ENCODE data around the gene CSNK1D.

CSNK1D gene

DNA sequence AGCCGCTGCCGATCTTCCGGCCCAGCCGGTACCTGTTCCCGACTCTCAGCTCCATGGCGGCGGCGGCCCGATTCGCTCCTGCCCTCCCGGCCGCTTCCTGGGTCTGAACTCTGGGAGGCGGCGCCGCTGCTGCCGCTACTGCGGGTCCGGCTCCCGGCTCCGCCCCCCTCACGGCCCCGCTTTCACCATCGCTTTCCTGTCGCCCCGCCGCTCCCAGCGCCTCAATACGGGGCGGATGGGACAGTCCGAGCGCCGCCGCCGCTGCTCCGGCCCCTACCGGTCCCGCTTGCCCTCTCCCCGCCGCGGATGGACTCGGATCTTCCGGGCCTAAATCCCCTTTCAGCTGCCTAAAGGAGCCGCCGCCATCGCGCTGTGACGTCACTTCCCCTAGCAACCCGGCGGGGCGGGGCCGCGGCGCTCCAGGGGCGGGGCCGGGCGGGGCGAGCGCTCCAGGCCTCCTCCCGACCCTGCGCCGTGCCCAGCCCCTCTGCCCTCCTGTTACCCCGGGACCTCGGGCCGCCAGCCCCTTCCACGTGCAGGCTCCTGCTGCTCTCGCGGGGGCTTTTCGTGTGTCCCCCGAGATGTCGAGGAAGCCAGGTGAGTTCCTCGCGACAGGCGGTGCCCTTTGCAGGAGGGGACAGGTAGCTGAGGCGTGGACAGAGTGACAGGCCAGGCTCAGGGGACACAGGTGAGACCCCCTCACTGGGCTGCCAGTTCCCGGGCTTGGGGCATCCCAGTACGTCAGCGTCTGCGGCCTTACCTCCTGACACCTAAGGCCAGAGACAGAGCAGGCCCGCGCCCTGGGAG, at the start of gene CSNK1D:
Gene CSNK1D (minus strand): TSS at position 374 of the 807 bp plus-strand sequence. CDS start 319 bp downstream, at position 55.
- DNase-seq (ENCODE audit: low read depth, low spot score), result no peak

DNA sequence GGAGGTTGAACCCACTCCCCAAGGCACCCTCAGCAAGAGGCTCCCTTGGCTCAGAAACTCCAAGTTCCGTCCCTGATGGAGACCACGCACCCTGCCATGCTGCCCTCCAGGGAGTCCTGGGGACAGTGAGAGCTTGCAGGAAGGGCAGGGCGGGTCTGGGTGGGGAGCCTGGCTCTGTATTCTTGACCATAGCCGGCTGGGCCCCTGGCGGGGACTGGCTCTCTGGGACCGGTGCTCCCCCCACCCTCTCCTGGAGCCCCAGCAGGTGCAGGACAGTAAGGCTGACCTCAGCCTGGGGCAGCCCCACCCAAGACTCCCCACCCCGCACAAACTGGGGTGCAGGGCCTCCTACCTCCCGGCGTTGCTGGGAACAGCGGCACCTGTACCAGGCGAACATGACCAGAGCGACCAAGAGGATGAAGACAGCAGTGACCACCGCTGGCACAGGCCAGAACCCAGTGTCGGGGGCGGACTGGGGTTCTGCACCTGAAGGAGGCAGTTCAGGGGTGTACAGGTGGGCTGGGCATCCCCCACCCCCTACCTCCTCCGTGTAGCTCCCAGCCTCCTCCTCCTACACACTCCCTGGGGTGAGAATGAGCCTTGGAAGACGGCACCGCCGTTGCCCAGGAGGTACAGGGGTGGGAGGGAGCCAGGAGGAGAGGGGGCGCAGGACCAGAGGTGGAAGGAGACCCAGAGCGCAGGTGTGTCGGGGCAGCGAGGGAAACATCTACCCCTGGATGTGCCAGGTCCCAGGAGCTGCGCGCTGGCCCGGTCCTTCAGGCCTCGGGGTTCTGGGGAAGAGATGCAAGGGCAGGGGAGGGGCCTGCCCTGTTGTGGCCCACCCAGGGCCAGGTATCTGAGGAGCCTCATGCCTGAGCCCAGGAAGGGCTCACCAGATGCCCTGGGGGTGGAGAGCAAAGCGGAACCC, 49.3 kb upstream of the CSNK1D start:
- DNase-seq (ENCODE audit: low read depth, low spot score), result no peak

DNA sequence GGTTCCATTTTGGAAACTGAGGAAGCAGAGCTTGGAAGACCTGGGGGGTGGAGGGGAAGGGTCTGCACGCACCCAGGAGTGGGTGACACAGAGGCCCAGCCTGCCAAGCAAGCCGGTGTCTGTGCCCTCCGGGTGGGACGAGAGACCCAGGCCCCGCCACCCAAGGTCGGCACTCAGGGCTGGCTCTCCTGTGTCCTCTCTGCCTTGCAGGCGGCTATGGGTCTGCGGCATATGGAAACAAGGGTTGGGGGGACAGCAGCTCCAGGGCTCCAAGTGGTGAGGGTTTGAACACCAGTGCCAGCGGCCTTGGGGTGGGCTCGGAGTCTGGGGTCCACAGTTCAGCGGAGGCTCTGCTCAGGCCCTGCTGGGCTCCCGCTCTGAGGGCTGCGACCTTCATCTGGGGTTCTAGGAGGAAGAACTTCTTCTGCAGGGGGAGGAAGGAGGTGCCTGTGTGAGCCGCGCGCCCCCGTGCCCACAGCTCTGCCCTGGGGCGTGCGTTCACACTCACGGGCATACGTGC, 48.5 kb upstream of the CSNK1D start:
- no peak for DNase-seq (ENCODE audit: low read depth, low spot score)

DNA sequence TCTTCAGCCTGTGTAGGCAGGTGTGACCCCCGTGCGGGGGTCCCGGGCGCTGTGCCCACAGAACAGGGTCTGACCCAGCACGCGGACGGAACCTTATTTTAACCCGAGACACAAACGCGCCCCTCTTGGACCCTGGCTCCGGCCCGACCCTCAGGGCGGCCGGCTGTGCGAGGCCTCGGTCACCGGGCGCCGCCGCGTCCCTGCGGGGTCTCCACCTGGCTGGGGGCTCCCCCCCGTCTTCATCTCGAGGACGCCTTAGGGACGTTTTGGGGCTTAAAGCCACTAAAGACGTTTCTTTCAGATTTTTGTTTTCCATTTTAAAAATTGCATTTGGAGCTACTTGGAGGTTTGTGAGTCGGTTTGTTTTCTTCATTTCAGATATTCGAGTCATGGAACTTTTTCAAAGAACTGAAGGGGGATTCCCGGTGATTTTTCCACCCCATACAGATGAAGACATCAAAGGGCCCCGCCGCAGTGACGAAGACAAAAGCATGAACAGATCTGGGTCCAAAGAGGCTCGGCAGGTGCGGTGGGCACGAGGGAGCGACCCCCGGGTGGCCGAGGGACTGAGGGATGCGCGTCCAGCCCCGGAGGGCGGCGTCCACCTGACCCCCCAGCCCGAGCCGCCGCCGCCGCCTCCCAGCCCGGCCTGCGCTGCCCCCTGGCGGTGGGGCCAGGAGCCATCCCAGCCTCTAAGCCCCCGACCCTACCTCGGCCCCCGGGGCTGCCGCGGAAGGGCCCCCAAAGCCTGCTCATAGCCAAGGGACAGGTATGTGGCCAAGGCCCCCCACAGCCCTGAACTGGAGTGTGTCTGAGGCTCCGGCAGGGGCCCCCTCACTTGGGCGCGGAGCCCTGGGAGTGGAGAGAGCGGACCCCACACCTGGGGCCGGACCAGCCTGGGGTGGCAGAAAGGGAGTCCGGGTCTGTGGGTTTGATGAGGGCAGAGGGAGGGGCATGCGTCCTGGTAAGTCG, 47.7 kb upstream of the CSNK1D start:
- DNase-seq (ENCODE audit: low read depth, low spot score), result no peak

DNA sequence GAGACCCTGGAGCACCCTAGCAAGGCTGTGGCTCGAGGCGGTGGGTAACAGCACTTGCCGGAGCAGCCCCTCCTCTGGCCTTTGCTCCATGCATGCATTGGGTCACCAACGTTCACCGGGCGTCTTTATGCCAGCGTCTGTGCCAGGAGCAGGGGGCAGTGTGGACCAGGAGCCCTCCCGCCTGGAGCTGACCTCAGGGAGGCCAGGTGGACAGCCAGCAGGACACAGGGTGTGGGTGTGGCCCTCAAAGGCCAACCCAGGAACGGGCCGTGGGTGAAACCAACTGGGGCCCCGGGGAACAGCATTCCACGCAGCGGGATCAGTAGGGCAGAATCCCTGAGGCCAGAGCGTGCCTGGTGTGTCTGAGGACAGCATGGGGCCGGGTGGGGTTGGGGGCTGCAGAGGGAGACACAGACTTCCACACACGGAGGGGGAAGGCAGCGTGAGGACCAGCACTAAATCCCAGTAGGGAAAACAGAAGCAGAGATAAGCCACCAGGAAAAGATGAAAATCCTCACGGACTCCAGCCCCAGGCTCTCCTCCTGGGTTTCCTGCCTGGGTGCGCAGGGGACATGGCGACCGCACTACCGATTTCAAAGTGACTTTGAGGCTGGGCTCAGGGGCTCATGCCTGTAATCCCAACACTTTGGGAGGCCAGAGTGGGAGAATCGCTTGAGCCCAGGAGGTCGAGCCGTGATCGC, 46.8 kb upstream of the CSNK1D start:
- no peak for DNase-seq (ENCODE audit: low read depth, low spot score)

DNA sequence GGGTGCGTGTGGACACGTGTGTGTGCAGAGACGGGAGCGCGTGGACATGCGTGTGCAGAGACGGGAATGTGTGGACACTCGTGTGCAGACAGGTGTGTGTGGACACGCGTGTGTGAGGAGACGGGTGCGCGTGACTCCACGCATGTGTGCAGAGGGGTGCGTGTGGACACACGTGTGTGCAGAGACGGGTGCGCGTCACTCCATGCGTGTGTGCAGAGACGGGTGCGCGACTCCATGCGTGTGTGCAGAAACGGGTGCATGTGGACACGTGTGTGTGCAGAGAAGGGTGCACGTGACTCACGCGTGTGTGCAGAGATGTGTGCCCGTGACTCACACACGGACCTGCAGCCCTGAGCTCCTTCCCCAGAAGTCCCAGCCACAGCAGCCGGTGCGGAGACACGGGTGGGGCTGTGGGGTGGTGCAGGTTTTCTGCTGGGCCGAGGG, 46.1 kb upstream of the CSNK1D start:
- DNase-seq (ENCODE audit: low read depth, low spot score), result no peak

DNA sequence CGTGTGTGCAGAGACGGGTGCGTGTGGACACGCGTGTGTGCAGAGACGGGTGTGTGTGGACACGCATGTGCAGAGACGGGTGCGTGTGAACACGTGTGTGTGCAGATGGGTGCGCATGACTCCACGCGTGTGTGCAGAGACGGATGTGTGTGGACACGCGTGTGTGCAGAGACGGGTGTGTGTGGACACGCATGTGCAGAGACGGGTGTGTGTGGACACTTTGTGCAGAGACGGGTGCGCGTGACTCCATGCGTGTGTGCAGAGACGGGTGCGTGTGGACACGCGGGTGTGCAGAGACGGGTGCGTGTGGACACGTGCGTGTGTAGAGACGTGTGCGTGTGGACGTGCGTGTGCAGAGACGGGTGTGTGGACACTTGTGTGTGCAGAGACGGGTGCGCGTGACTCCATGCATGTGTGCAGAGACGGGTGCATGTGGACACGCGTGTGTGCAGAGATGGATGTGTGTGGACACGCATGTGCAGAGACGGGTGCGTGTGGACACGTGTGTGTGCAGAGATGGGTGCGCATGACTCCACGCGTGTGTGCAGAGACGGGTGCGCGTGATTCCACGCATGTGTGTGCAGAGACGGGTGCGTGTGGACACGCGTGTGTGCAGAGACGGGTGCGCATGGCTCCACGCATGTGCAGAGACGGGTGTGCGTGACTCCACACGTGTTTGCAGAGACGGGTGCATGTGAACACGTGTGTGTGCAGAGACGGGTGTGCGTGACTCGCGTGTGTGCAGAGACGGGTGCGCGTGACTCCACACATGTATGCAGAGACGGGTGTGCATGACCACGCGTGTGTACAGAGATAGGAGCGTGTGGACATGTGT, 45.5 kb upstream of the CSNK1D start:
- DNase-seq (ENCODE audit: low read depth, low spot score), result no peak

DNA sequence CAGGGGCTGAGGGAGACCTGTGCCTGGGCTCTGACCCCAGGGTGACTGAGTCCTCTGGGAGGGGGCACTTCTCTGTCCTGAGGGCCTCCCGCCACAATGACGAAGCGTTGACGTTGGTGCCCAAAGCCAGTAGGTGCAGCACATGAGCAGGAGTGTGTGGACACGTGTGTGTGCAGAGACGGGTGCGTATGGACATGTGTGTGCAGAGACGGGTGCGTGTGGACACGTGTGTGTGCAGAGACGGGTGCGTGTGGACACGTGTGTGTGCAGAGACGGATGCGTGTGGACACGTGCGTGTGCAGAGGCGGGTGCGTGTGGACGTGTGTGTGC, 44.6 kb upstream of the CSNK1D start:
- no peak for DNase-seq (ENCODE audit: low read depth, low spot score)

DNA sequence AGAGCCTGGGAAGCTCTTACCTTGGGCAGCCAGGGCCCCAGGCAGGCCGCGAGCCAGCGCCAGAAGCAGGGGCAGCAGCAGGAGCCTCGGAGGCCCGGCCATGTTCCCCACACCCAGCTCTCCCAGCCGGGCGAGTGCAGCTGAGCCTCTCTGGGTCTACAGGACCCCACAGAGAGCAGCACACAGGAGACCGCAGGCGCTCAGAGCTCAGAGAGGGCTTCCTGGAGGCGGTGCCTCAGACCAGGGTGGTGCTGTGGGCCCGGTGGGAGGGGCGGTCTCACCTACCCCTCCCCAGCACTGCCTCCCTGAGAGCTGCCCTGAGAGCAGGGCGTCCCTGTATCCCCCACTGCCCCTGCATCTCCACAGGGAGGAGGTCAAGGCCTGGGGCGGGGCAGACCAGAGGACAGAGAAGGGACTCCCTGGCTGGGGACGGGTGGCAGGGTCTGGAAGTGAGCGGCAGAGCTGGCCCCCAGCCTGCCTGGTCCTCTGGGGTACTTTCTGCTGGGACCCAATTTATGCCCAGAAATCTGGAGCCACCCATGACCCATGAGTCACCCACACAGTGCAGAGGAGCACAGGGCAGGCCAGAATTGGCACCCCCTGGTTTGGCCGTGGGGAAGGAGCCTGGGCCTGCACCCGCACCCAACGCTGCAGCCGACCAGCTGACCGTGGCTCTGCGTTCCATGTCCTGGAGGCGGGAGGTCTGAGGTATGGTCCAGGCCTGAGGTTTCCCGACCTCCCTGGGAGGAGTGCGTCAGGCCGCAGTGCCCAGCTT, 44.1 kb upstream of the CSNK1D start, which contains the start of gene CD7:
Gene CD7 (minus strand): TSS at position 215 of the 775 bp plus-strand sequence. CDS start 113 bp downstream, at position 102.
- DNase-seq (ENCODE audit: low read depth, low spot score), result no peak

DNA sequence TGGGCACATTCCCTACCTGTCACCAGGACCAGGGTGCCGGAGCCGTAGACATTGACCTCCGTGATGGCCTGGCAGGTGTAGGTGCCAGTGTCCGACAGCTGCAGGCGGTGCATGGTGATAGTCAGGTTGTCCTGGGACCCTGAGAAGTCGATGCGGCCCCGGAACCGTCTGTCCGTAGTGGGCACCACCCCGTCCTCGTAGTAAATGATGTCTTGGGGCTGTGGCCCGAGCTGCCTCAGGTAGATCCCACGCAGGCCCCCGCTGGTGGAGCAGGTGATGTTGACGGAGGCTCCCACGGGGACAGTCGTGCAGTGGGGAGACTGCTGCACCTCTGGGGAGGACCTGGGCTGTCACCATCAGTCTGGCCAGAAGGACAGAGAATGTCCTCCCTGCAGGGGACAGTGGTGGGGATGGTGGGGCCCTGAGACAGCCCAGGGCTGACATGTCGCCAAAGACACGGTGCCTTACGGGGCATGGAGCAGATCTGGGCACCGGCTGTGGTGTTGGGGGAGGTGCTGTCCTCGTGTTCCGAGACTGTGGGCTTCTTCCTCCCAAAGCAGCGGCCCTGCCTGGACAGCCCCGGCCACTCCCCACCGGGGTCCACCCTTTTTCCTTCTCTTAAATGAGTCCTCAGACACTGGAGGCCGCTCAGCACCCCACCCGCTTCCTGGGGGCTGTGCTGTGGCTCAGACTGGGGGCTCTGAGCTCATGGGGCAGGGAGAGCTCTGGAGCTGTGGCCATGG, 43.3 kb upstream of the CSNK1D start:
- no peak for DNase-seq (ENCODE audit: low read depth, low spot score)

DNA sequence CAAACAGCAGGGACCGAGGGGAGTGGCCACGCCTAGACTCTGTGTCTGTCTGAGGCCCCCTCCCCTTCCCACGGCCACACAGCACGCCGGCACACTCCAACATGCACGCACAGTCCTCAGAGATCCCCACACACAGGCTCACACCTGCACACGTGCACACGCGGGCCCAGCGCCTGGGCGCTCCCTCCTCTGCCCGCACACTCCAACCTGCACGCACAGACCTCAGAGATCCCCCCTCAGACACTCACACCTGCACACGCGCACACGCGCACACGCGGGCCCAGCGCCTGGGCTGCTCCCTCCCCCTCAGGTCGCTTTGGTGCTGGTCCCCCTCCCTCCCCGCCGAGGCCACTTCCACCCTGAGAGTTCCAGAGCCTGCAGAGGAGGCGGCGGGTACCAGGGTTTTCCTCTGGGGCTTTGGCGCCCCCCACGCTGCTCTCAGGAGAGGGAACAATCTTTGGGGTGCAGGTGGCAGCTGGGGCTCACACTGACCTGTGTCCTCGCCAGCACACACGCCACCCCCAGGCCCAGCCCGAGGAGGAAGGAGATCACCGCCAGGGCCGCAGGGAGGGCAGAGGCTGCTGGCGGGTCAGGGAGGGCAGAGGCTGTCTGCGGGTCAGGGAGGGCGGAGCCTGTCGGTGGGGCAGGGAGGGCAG, 42.3 kb upstream of the CSNK1D start:
- no peak for DNase-seq (ENCODE audit: low read depth, low spot score)

DNA sequence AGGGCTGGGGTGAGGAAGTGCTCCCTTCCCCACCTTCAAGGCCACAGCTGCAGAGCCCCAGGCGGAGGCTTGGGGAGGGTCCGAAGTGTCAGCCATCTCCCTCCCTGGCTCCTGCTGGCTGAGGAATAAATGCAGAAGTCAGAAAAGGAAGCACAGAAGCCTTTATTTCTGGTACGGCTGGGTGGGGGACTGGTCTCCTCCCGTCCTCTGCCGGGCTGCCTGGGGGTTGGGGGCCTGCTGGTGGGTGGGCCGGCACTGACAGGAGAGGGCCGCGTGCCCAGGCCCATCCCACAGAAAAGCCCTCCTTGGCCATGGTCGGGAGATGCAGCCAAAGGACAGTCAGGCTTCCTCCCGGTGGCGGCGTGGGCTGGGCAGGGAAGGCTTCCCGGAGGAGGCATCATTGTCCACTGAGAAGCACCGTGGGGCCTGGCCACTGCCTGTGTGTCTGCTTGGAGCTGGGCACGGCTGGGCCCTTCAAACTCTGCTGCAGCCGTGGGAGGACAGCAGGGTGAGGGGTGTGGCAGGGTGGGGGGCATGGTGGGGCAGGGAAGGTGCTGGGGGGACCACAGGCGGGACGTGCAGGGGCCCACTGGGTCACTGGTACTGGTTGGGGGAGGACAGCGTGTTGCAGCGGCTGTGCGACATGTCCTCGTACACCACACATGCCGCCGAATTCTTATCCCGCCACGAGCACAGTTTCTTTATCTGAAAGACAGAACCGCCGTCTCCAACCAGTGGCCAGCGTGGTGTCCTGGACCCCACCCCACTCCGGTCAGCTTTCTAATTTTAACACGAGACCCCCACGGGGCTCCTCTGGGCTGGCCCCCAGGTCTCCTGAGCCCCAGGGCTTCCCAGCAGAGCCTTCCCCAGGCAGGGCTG, 41.5 kb upstream of the CSNK1D start:
- DNase-seq (ENCODE audit: low read depth, low spot score), result no peak

DNA sequence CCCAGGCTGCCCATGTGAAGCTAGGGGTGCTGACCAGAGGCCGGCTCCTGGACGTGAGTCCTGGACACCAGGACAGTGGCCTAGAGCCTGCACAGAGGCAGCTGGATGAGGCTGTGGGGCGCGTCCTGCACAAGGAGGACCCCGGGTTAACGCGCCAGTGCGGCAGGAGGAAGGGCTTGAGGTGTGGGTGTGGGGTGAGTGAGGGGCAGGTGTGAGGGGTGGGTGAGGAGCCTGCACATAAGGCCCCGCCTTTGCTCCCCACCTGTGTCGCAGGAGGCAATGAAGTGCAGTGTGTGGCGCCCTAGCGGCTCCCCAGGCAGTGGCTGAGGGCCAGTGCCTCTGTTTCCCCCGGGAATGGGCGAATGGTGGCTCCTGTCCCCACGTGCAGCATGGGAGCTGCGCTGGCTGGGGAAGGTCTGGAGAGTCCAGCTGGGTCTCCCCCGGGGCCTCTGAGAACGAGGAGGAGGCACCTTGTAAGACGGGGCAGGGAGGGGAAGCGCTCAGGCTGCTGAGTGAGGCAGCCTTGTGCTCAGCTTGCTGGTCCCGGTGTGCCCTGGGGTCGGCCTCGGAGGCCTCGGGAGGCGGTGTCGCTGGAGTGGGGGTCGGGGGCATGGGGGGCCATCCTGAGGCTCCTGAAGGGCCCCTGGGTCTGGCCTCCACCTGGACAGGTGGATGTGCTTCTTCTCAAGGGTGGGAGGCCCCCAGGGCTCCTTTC, 40.7 kb upstream of the CSNK1D start:
- no peak for DNase-seq (ENCODE audit: low read depth, low spot score)

DNA sequence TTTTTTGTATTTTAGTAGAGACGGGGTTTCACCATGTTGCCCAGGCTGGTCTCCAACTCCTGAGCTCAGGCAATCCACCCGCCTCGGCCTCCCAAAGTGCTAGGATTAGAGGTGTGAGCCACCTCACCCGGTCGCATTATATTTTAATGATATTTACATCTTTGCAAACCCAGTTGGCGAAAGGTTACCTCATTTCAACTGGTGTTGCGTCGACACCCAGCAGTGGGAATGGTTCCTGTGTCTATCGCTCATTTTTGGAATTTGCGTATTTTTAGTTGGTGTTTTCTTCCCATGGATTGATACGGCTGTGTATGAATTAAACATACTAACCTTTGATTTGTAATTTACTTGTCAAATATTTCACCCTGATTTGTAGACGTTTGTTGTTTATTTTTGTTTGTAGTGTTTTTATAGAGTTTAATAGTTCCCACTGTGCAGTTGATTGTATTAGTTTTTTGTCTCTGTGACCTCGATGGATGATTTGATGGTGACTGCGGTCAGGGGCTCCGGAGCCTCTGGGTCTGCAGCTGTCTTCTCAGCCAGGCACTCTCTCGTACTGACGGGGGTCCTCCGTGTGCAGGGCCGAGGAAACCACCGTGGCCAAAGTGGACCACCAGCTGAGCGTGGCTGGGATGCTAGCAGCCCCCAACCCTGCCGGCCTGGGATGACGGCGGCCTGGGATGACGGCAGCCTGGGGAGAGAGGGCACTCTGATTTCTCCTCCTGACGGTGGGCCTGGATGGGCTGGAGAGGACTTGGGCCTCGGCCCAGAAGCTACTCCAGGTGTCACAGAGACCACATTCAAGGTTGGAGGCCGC, 39.9 kb upstream of the CSNK1D start:
- DNase-seq (ENCODE audit: low read depth, low spot score), result no peak

DNA sequence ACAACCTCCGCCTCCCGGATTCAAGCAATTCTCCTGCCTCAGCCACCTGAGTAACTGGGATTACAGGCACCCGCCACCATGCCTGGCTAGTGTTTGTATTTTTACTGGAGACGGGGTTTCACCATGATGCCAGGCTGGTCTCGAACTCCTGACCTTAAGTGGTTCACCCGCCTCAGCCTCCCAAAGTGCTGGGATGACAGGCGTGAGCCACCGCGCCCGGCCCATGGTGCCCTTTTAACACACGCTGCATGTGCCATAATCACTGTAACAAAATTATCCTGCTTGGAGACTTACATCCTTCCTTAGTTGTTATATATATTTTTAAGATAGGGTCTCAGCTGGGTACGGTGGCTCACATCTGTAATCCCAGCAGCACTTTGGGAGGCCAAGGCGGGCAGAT, 38.5 kb upstream of the CSNK1D start:
- no peak for DNase-seq (ENCODE audit: low read depth, low spot score)

Measured in smooth muscle cell of the brain vasculature (primary cell).